C4-2B (cell line): Measurements from ENCODE around the gene GNL2.

Experiments used
- H3K27ac ChIP-seq: fragments of 450-650 bp; 2 replicates; pipeline ENCODE4 v1.5.1; 2017
- CTCF ChIP-seq: fragments of 450-650 bp; conservative IDR thresholded peaks from 2 replicates; pipeline ENCODE4 v1.5.1; 2017; ENCODE audit warnings: mild to moderate bottlenecking
- ZFX ChIP-seq: fragments of 450-650 bp; IDR thresholded peaks from 2 replicates; pipeline ENCODE4 v1.6.1; 2017

The GNL2 gene

GRCh38 chr1:37595440-37596181, at the start of gene GNL2:
GNL2 (minus strand) TSS chr1:37595937; CDS start chr1:37595822, 115 bp downstream.
- H3K27ac ChIP-seq: peak within 1 kb of the TSS; percentile 88
- TF ChIP-seq ZFX (no peak), CTCF (no peak)

- no peak overlapping the region for H3K27ac ChIP-seq
- TF ChIP-seq CTCF (no peak), ZFX (no peak)
These were observed 45.3 kb upstream of the GNL2 start for GRCh38 chr1:37641059-37641458.

- no peak overlapping the region for H3K27ac ChIP-seq
- TF ChIP-seq ZFX (no peak), CTCF (no peak)
These were observed 40.7 kb upstream of the GNL2 start for GRCh38 chr1:37636435-37636834.

- TF ChIP-seq CTCF (no peak), ZFX (no peak)
- H3K27ac ChIP-seq: no peak overlapping the region
These were observed 39.5 kb upstream of the GNL2 start for GRCh38 chr1:37634992-37635902.

- no peak within 1 kb of the TSS for H3K27ac ChIP-seq
- TF ChIP-seq CTCF (no peak), ZFX (no peak)
These were observed 38.7 kb upstream of the GNL2 start, which contains the start of gene RSPO1 for GRCh38 chr1:37634244-37634991. RSPO1 (minus strand) TSS chr1:37634892; CDS start chr1:37629661, 5,231 bp downstream.

GRCh38 chr1:37633938-37634243, 38.2 kb upstream of the GNL2 start:
- no peak for TF ChIP-seq CTCF
- TF ChIP-seq ZFX: no peak
- H3K27ac ChIP-seq: no peak overlapping the region
